ENCODE measurements around the gene FLOT1.

FLOT1 gene

GRCh38 chr6:30686009-30686907, 56.2 kb downstream of the FLOT1 start, which contains the start of gene PPP1R18:
TSS of gene PPP1R18 (minus strand) at chr6:30686645. CDS start at chr6:30686018, 627 bp downstream.
- peak; percentile 81 for DNase-seq (ENCODE audit: extremely low read depth, insufficient read length)

GRCh38 chr6:30685157-30686008, 57.1 kb downstream of the FLOT1 start:
- H3K36me3 ChIP-seq (ENCODE audit: control insufficient read depth, insufficient read depth, low read length): peaks cover 2% of the 10 kb centered on the region; the same call in 1 of the 2 replicates

More at GRCh38 chr6:30686009-30686907, 56.2 kb downstream of the FLOT1 start, which contains the start of gene PPP1R18:
- H3K27me3 ChIP-seq (replicated peaks; ENCODE audit: control insufficient read depth, insufficient read depth, low read length): no peaks in the 10 kb centered on the region
- H3K4me3 ChIP-seq (replicated peaks; ENCODE audit: low read depth, low read length): peak within 1 kb of the TSS; percentile 95
- H3K36me3 ChIP-seq (ENCODE audit: control insufficient read depth, insufficient read depth, low read length): peaks cover 2% of the 10 kb centered on the region; the same call in 1 of the 2 replicates
- TF ChIP-seq CTCF (IDR thresholded peaks at IDR 0.05; ENCODE audit: insufficient read depth, low read length, poor library complexity, severe bottlenecking): no peak

DNA sequence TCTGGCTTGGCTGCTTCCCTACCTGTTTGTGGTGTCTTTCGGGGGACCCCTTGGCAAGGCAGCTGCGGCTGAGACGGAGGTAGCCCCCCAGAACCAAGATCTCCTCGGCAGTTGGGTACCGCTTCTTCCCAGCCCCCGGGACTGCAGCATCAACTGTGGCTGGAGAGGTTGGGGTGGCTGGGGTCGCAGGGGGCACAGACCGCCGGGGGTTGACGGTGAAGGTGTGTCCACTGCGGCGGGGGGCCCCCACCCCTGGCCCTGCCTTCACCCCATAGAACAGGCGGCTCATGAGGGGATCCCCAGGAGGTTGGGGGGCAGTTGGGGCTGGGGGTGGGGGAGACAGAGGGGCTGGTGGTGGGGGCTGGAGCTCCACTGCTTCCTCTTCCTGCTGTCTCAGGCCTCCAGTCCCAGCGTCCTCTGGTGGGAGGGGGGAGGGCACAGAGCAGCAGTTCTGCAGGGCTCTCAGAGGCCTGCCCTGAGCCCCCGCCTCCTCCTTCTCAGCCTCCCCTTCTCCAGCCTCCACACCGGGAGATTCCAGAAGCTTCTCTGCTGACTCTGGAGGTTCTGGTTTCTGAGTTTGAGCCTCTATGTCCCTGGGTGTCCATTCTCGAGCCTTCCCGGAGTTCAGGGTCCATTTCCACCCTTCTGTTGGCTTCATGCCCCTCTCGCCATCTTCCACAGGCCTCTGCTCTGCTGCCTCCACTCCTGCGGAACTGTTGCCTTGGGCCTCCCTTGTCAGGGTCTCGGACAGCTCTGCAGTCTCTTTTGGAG, 57.9 kb downstream of the FLOT1 start:
- no peak for TF ChIP-seq CTCF (IDR thresholded peaks at IDR 0.05; ENCODE audit: insufficient read depth, low read length, poor library complexity, severe bottlenecking)
- DNase-seq (ENCODE audit: extremely low read depth, insufficient read length): peak; percentile 36
- H3K4me3 ChIP-seq (replicated peaks; ENCODE audit: low read depth, low read length): peak overlapping the region; percentile 95
- H3K36me3 ChIP-seq (ENCODE audit: control insufficient read depth, insufficient read depth, low read length): peaks cover 2% of the 10 kb centered on the region
- H3K27me3 ChIP-seq (replicated peaks; ENCODE audit: control insufficient read depth, insufficient read depth, low read length): no peaks in the 10 kb centered on the region

More at GRCh38 chr6:30685157-30686008, 57.1 kb downstream of the FLOT1 start:
- Histone ChIP-seq H3K27me3 (replicated peaks; ENCODE audit: control insufficient read depth, insufficient read depth, low read length) (no peaks in the 10 kb centered on the region), H3K4me3 (replicated peaks; ENCODE audit: low read depth, low read length) (peak overlapping the region; percentile 95)
- peak; percentile 52 for TF ChIP-seq CTCF (IDR thresholded peaks at IDR 0.05; ENCODE audit: insufficient read depth, low read length, poor library complexity, severe bottlenecking)
- DNase-seq (ENCODE audit: extremely low read depth, insufficient read length): peak; percentile 38

- no peak for TF ChIP-seq CTCF (IDR thresholded peaks at IDR 0.05; ENCODE audit: insufficient read depth, low read length, poor library complexity, severe bottlenecking)
- no peak for DNase-seq (ENCODE audit: extremely low read depth, insufficient read length)
Observed at GRCh38 chr6:30683980-30684338, 58.5 kb downstream of the FLOT1 start.

More at GRCh38 chr6:30683980-30684338, 58.5 kb downstream of the FLOT1 start:
- H3K4me3 ChIP-seq (replicated peaks; ENCODE audit: low read depth, low read length): peak overlapping the region; percentile 95
- H3K27me3 ChIP-seq (replicated peaks; ENCODE audit: control insufficient read depth, insufficient read depth, low read length): no peaks in the 10 kb centered on the region
- H3K36me3 ChIP-seq (ENCODE audit: control insufficient read depth, insufficient read depth, low read length): peaks cover 2% of the 10 kb centered on the region

Measured in GM06990 (cell line).